DND-41 (cell line): Measurements from ENCODE around the gene GRP.

Experiments
- CTCF ChIP-seq: IDR thresholded peaks from 2 replicates; pipeline ENCODE4 v1.5.1; 2012; ENCODE audit warnings: borderline replicate concordance, low read length, moderate library complexity, mild to moderate bottlenecking; ENCODE audit not compliant: poor library complexity, severe bottlenecking; ENCODE audit errors: extremely low read depth
- EZH2 ChIP-seq: IDR thresholded peaks from 3 replicates; pipeline ENCODE4 v1.6.1; 2012; ENCODE audit warnings: borderline replicate concordance, low read depth, mild to moderate bottlenecking, moderate library complexity, low read length, inconsistent platforms; ENCODE audit not compliant: severe bottlenecking

- TF ChIP-seq CTCF (no peak), EZH2 (no peak)
Measured at GRCh38 chr18:59229191-59229590, 9.2 kb downstream of the GRP start.
